H1 (cell line): Measurements from ENCODE around the gene TNXB. TPM values are rescaled to one million over a fixed set of nuclear protein-coding genes. Genes with fewer than 3 reads are reported as not detected.

Experiments used
- CTCF ChIA-PET: fragments of 300-600 bp; sonication (Branson Sonifier 250); formaldehyde crosslinking; loops from one replicate; lab custom pipeline; 2021; ENCODE audit not compliant: partially characterized antibody; lab: Charles Lee
- POLR2A ChIA-PET: fragments of 300-600 bp; sonication (Branson Sonifier 250); formaldehyde crosslinking; loops from one replicate; lab custom pipeline; 2021; ENCODE audit warnings: inconsistent platforms; ENCODE audit not compliant: partially characterized antibody; lab: Charles Lee
- DNase-seq, 2 experiments: peaks; one replicate each; pipeline versions ENCODE4 v3.0.0 to v3.0.0-alpha.2; 2010 to 2022; ENCODE audit warnings: low spot score in 2 of 2, low read depth in 1 of 2, mixed read lengths in 1 of 2
- FAIRE-seq: peaks from 2 replicates; lab custom pipeline; 2011; peaks lifted over from hg19 to GRCh38; lab: Jason Lieb, UNC
- H2AFZ ChIP-seq: 2 replicates; pipeline ENCODE4 v1.8.1; 2012; ENCODE audit warnings: low read length, inconsistent platforms
- H2AK5ac ChIP-seq: 2 replicates; pipeline ENCODE4 v1.6.1; 2013; ENCODE audit warnings: low read depth, low read length
- H2BK120ac ChIP-seq: replicated peaks from 2 replicates; pipeline ENCODE3; 2013; ENCODE audit warnings: low read depth, low read length, inconsistent platforms
- H2BK12ac ChIP-seq: 2 replicates; pipeline ENCODE4 v1.6.1; 2013; ENCODE audit warnings: low read depth, low read length
- H2BK15ac ChIP-seq: 2 replicates; pipeline ENCODE4 v1.6.1; 2013; ENCODE audit warnings: low read length
- H2BK20ac ChIP-seq: 2 replicates; pipeline ENCODE4 v1.6.1; 2013; ENCODE audit warnings: low read length
- H2BK5ac ChIP-seq: 2 replicates; pipeline ENCODE4 v1.6.1; 2013; ENCODE audit warnings: low read depth, low read length
- H3K14ac ChIP-seq: 2 replicates; pipeline ENCODE4 v1.6.1; 2013; ENCODE audit warnings: inconsistent platforms; ENCODE audit not compliant: insufficient read length
- H3K18ac ChIP-seq: 2 replicates; pipeline ENCODE4 v1.6.1; 2013; ENCODE audit warnings: low read length; ENCODE audit errors: extremely low read depth
- H3K23ac ChIP-seq: 2 replicates; pipeline ENCODE4 v1.6.1; 2013; ENCODE audit warnings: inconsistent platforms; ENCODE audit not compliant: insufficient read length
- H3K23me2 ChIP-seq: 2 replicates; pipeline ENCODE4 v1.6.1; 2013; ENCODE audit warnings: low read depth, low read length
- H3K27ac ChIP-seq: 2 replicates; pipeline ENCODE4 v1.6.1; 2011; ENCODE audit warnings: low read depth, low read length, inconsistent platforms
- H3K27me3 ChIP-seq, 4 experiments: replicated peaks in 1 of 4; 1 replicate in 1 of 4; 2 replicates in 3 of 4; pipeline versions ENCODE4 v1.6.1 to v1.8.1; 2011 to 2013; ENCODE audit warnings: low read length in 3 of 4, mild to moderate bottlenecking in 3 of 4, inconsistent platforms in 2 of 4, mixed read lengths in 2 of 4, moderate library complexity in 1 of 4; ENCODE audit not compliant: control insufficient read depth in 3 of 4, insufficient read depth in 3 of 4; ENCODE audit errors: extremely low read depth in 1 of 4
- H3K36me3 ChIP-seq, 4 experiments: 2 replicates each; pipeline versions ENCODE4 v1.6.1 to v1.8.1; 2011 to 2013; ENCODE audit warnings: mild to moderate bottlenecking in 4 of 4, low read length in 3 of 4, moderate library complexity in 2 of 4, control low read depth in 1 of 4, inconsistent platforms in 1 of 4; ENCODE audit not compliant: insufficient read depth in 4 of 4, control insufficient read depth in 2 of 4
- H3K4ac ChIP-seq: replicated peaks from 2 replicates; pipeline ENCODE3; 2013; ENCODE audit warnings: low read length, low read depth, mixed read lengths, inconsistent platforms; ENCODE audit not compliant: insufficient read length
- H3K4me1 ChIP-seq, 4 experiments: replicated peaks in 1 of 4; 1 replicate in 1 of 4; 2 replicates in 3 of 4; pipeline versions ENCODE4 v1.6.1 to v1.8.1; 2011 to 2013; ENCODE audit warnings: low read length in 3 of 4, inconsistent platforms in 2 of 4, mixed read lengths in 1 of 4; ENCODE audit not compliant: insufficient read depth in 4 of 4, control insufficient read depth in 3 of 4
- H3K4me2 ChIP-seq, 2 experiments: 2 replicates each; pipeline versions ENCODE4 v1.6.1 to v1.8.1; 2011 to 2013; ENCODE audit warnings: low read depth in 2 of 2, low read length in 2 of 2, control low read depth in 1 of 2, inconsistent platforms in 1 of 2, mild to moderate bottlenecking in 1 of 2; ENCODE audit not compliant: insufficient read depth in 1 of 2
- H3K4me3 ChIP-seq, 4 experiments: fragments of 200-600, 300-600 bp in 1 of 4; sonication (generic), shearing (Covaris generic), sonication (Bioruptor Twin) in 1 of 4; 2 replicates each; pipeline versions ENCODE4 v1.5.1 to v1.8.1; 2011 to 2016; ENCODE audit warnings: low read length in 4 of 4, low read depth in 3 of 4, control low read depth in 2 of 4, inconsistent platforms in 2 of 4, mild to moderate bottlenecking in 2 of 4, mixed read lengths in 1 of 4, moderate library complexity in 1 of 4; ENCODE audit not compliant: insufficient read depth in 2 of 4; ENCODE audit errors: extremely low read depth in 1 of 4
- H3K56ac ChIP-seq: replicated peaks from 2 replicates; pipeline ENCODE3; 2013; ENCODE audit warnings: low read depth, mild to moderate bottlenecking, mixed read lengths, low read length, inconsistent platforms; ENCODE audit not compliant: insufficient read length
- H3K79me1 ChIP-seq: 2 replicates; pipeline ENCODE4 v1.6.1; 2013; ENCODE audit warnings: low read depth, low read length, control low read depth
- H3K79me2 ChIP-seq, 2 experiments: 2 replicates each; pipeline versions ENCODE4 v1.6.1 to v1.8.1; 2012 to 2013; ENCODE audit warnings: low read length in 2 of 2, mild to moderate bottlenecking in 2 of 2, inconsistent platforms in 1 of 2; ENCODE audit not compliant: insufficient read depth in 2 of 2, control insufficient read depth in 1 of 2
- H3K9ac ChIP-seq, 4 experiments: replicated peaks in 1 of 4; 1 replicate in 1 of 4; 2 replicates in 3 of 4; pipeline versions ENCODE4 v1.6.1 to v1.8.1; 2011 to 2013; ENCODE audit warnings: low read depth in 3 of 4, low read length in 3 of 4, control low read depth in 2 of 4, mild to moderate bottlenecking in 2 of 4, moderate library complexity in 2 of 4, inconsistent platforms in 1 of 4; ENCODE audit errors: extremely low read depth in 1 of 4
- H3K9me3 ChIP-seq, 2 experiments: 2 replicates each; pipeline versions ENCODE4 v1.6.1 to v1.8.1; 2012 to 2013; ENCODE audit warnings: mild to moderate bottlenecking in 2 of 2, moderate library complexity in 2 of 2, control low read depth in 1 of 2, inconsistent platforms in 1 of 2, low read depth in 1 of 2, low read length in 1 of 2, mixed read lengths in 1 of 2; ENCODE audit not compliant: insufficient read depth in 2 of 2
- H4K20me1 ChIP-seq, 2 experiments: replicated peaks in 1 of 2; 2 replicates each; pipeline versions ENCODE3 to v1.8.1; 2011 to 2013; ENCODE audit warnings: inconsistent platforms in 2 of 2, low read length in 2 of 2, mild to moderate bottlenecking in 1 of 2; ENCODE audit not compliant: insufficient read depth in 2 of 2, control insufficient read depth in 1 of 2
- H4K5ac ChIP-seq: 2 replicates; pipeline ENCODE4 v1.6.1; 2013; ENCODE audit warnings: low read length, low read depth, mixed read lengths, inconsistent platforms; ENCODE audit not compliant: insufficient read length
- H4K8ac ChIP-seq: 2 replicates; pipeline ENCODE4 v1.8.0; 2013; ENCODE audit warnings: mild to moderate bottlenecking, moderate library complexity, low read length, inconsistent platforms; ENCODE audit not compliant: insufficient read depth; ENCODE audit errors: extremely low read depth
- H4K91ac ChIP-seq: replicated peaks from 2 replicates; pipeline ENCODE3; 2013; ENCODE audit warnings: low read length, mixed read lengths, inconsistent platforms; ENCODE audit not compliant: insufficient read length
- CHD2 ChIP-seq: IDR thresholded peaks from 2 replicates; pipeline ENCODE4 v1.6.1; 2012; ENCODE audit warnings: low read length, improper control_type of control experiment
- CTCF ChIP-seq, 3 experiments: IDR thresholded peaks; 1 replicate in 2 of 3; 2 replicates in 1 of 3; pipeline versions ENCODE4 v1.5.1 to v1.6.1; 2011; ENCODE audit warnings: low read length in 3 of 3, mild to moderate bottlenecking in 3 of 3, inconsistent platforms in 2 of 3, low read depth in 1 of 3, moderate library complexity in 1 of 3; ENCODE audit not compliant: insufficient read depth in 1 of 3; ENCODE audit errors: control extremely low read depth in 1 of 3
- FOSL1 ChIP-seq: IDR thresholded peaks from 2 replicates; pipeline ENCODE4 v1.6.1; 2011; ENCODE audit warnings: mild to moderate bottlenecking, low read depth, low read length, moderate library complexity; ENCODE audit not compliant: insufficient read depth
- HDAC2 ChIP-seq, 2 experiments: fragments of 300-600 bp in 1 of 2; sonication (generic) in 1 of 2; IDR thresholded peaks; 2 replicates each; pipeline ENCODE4 v1.6.1; 2011 to 2012; ENCODE audit warnings: low read depth in 2 of 2, low read length in 2 of 2, mild to moderate bottlenecking in 2 of 2, moderate library complexity in 2 of 2, borderline replicate concordance in 1 of 2, inconsistent platforms in 1 of 2
- PHF8 ChIP-seq: fragments of 200-600 bp; sonication (generic); conservative IDR thresholded peaks from 2 replicates; pipeline ENCODE4 v1.7.1; 2012; ENCODE audit warnings: low read depth, mild to moderate bottlenecking, inconsistent platforms, low read length, moderate library complexity
- POLR2A ChIP-seq, 2 experiments: IDR thresholded peaks; 1 replicate in 1 of 2; 2 replicates in 1 of 2; pipeline ENCODE4 v1.6.1; 2011; ENCODE audit warnings: low read depth in 2 of 2, low read length in 2 of 2, mild to moderate bottlenecking in 2 of 2; ENCODE audit errors: control extremely low read depth in 1 of 2
- RAD21 ChIP-seq, 2 experiments: IDR thresholded peaks in 1 of 2; conservative IDR thresholded peaks in 1 of 2; 2 replicates each; pipeline ENCODE4 v1.6.1; 2011; ENCODE audit warnings: low read depth in 2 of 2, low read length in 2 of 2, improper control_type of control experiment in 1 of 2, inconsistent platforms in 1 of 2, mild to moderate bottlenecking in 1 of 2, moderate library complexity in 1 of 2
- SP4 ChIP-seq: IDR thresholded peaks from 2 replicates; pipeline ENCODE4 v1.6.1; 2012; ENCODE audit warnings: low read length, inconsistent platforms
- TCF12 ChIP-seq: IDR thresholded peaks from 2 replicates; pipeline ENCODE4 v1.6.1; 2011; ENCODE audit warnings: low read depth, mild to moderate bottlenecking, low read length
- WGBS, 2 experiments: shearing (Covaris generic) in 1 of 2; methylation state at CpG; one replicate each; pipeline versions ENCODE4 v1.1.6 to v1.1.7; 2013 to 2015; ENCODE audit warnings: low lambda C conversion rate in 2 of 2, mixed read lengths in 2 of 2, inconsistent platforms in 1 of 2, low coverage in 1 of 2, missing lambda C conversion rate in 1 of 2; ENCODE audit not compliant: insufficient replicate concordance in 2 of 2, insufficient coverage in 1 of 2, insufficient read length in 1 of 2; ENCODE audit errors: extremely low coverage in 1 of 2, missing lambda C conversion rate in 1 of 2; 5-methylcytosine and 5-hydroxymethylcytosine counted together
- polyA plus RNA-seq, 7 experiments: library from polyadenylated mRNA; depleted of rRNA in 3 of 7; stranded (reverse) in 5 of 7; unstranded in 2 of 7; fragments of >200 nt in 5 of 7; fragments of 200-250 nt in 2 of 7; gene quantifications; 1 replicate in 5 of 7; 2 replicates in 1 of 7; 4 replicates in 1 of 7; pipeline versions ENCODE4 v1.2.1 to v1.2.3, GENCODE V29; 2011 to 2013; ENCODE audit warnings: missing spikeins in 2 of 7, mixed read lengths in 2 of 7
- total RNA-seq: library from RNA; stranded (reverse); fragmentation: NEBNext Ultra II Directional; extraction: Animal tissue kit (Norgen Biotek cat#: 25700); gene quantifications from 2 replicates; pipeline ENCODE4 v1.2.1, GENCODE V29; 2021
- TF ChIP-seq, protein P1 (sequence below): IDR thresholded peaks from 2 replicates; pipeline ENCODE4 v1.6.1; 2012; ENCODE audit warnings: inconsistent platforms

Gene TNXB
- total and polyA plus RNA-seq, 2 of the 8 experiments (the other 6 are each of a cell fraction or from before 2014, with no cell fraction given): 3.1 to 4.8 TPM

- Histone ChIP-seq H4K5ac (no peak overlapping the region), H4K8ac (no peak overlapping the region), H3K79me1 (no peaks in the 10 kb centered on the region), H3K4me1 (peaks cover 0 to 5% (median under 1%) of the 10 kb centered on the region in 4 experiments; a peak in 3 of 7 replicates), H3K9ac (no peak overlapping the region), H2BK120ac (no peak overlapping the region), H3K18ac (no peak overlapping the region), H3K14ac (no peak overlapping the region), H4K20me1 (peaks cover 4 to 5% of the 10 kb centered on the region in 2 experiments), H3K9me3 (no peaks in the 10 kb centered on the region), H3K79me2 (no peaks in the 10 kb centered on the region), H3K4ac (no peak overlapping the region), H2BK15ac (no peak overlapping the region), H3K56ac (no peak overlapping the region), H3K27me3 (no peaks in the 10 kb centered on the region), H3K23me2 (no peaks in the 10 kb centered on the region), H3K23ac (no peak overlapping the region), H2BK12ac (no peak overlapping the region), H2BK5ac (no peak overlapping the region), H3K4me2 (no peak overlapping the region), H3K36me3 (peaks cover 9 to 30% (median 16%) of the 10 kb centered on the region in 4 experiments; a peak in 6 of 8 replicates), H2AK5ac (0 out of 2 replicates have a peak overlapping the region, but pooled peaks have one; percentile 24), H2AFZ (no peak overlapping the region), H2BK20ac (no peak overlapping the region), H3K27ac (no peak overlapping the region), H3K4me3 (no peak overlapping the region), H4K91ac (no peak overlapping the region)
- POLR2A ChIA-PET: interaction anchor here (0.7 to 3.0 kb wide), 6 partner anchors 8 to 79 kb away, joined by 3 to 15 read pairs (median 6); partner anchors contain the start of genes AGPAT1 and PRRT1
- CTCF ChIA-PET: interaction anchor here (0.7 to 6.1 kb wide), 24 partner anchors 8 to 297 kb away, joined by 3 to 76 read pairs (median 10); partner anchors contain the start of genes ATF6B, EGFL8, FKBPL and PBX2
- DNase-seq (no peak), FAIRE-seq (no peak)
- 86% methylated on average over 7 of the region's 7 CpGs; no CpG with 5 or more reads in 1 of the 2 experiments for WGBS, 2 experiments
- TF ChIP-seq FOSL1 (no peak), SP4 (no peak), CHD2 (no peak), TCF12 (no peak), POLR2A (IDR thresholded peaks at IDR 0.05; ENCODE audit: control extremely low read depth in 1 of 2, low read depth in 2 of 2, low read length in 2 of 2) (no peak), PHF8 (no peak), HDAC2 (IDR thresholded peaks at IDR 0.05; ENCODE audit: borderline replicate concordance in 1 of 2, low read depth in 2 of 2, low read length in 2 of 2) (no peak), CTCF (IDR thresholded peaks at IDR 0.05; ENCODE audit: control extremely low read depth in 1 of 3, insufficient read depth in 1 of 3, low read depth in 1 of 3, low read length in 3 of 3) (peak; percentile 33 to 51 (median 50)), RAD21 (IDR thresholded peaks at IDR 0.05 in 1 of 2, conservative IDR thresholded peaks at IDR 0.05 in 1 of 2; ENCODE audit: low read depth in 2 of 2, low read length in 2 of 2) (peak in 1 of 2 experiments; percentile 33; a peak in 2 of 4 replicates)
- TF ChIP-seq, protein P1, sequence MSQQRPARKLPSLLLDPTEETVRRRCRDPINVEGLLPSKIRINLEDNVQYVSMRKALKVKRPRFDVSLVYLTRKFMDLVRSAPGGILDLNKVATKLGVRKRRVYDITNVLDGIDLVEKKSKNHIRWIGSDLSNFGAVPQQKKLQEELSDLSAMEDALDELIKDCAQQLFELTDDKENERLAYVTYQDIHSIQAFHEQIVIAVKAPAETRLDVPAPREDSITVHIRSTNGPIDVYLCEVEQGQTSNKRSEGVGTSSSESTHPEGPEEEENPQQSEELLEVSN: no peak
These were observed 7.5 kb upstream of the TNXB start for GRCh38 chr6:32116674-32117073.
